Measurements from ENCODE around the gene CLIC4.

DNA sequence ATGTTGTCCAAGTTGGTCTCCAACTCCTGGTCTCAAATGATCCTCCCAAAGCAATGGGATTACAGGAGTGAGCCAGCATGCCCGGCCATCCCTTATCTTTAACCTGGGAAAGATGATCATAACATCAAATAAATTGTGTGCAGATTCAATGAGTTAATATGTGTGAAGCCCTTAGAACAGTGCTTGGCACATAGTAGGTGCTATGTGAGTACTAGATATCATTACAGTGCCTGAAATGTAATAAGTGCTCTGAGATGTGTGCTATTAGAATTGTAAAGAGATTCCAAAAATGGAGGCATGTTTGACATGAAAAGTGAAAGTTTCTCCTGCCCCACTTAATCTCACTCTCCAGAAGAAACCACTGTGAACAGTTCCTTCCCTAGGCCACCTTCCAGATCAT is 113.0 kb downstream of the CLIC4 start:
- TF ChIP-seq, protein P1, sequence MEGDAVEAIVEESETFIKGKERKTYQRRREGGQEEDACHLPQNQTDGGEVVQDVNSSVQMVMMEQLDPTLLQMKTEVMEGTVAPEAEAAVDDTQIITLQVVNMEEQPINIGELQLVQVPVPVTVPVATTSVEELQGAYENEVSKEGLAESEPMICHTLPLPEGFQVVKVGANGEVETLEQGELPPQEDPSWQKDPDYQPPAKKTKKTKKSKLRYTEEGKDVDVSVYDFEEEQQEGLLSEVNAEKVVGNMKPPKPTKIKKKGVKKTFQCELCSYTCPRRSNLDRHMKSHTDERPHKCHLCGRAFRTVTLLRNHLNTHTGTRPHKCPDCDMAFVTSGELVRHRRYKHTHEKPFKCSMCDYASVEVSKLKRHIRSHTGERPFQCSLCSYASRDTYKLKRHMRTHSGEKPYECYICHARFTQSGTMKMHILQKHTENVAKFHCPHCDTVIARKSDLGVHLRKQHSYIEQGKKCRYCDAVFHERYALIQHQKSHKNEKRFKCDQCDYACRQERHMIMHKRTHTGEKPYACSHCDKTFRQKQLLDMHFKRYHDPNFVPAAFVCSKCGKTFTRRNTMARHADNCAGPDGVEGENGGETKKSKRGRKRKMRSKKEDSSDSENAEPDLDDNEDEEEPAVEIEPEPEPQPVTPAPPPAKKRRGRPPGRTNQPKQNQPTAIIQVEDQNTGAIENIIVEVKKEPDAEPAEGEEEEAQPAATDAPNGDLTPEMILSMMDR (IDR thresholded peaks at IDR 0.05; ENCODE audit: low read depth, low read length, missing input control) = no peak
- TF ChIP-seq SP1 (IDR thresholded peaks at IDR 0.05) = no peak
- TF ChIP-seq, protein P2, sequence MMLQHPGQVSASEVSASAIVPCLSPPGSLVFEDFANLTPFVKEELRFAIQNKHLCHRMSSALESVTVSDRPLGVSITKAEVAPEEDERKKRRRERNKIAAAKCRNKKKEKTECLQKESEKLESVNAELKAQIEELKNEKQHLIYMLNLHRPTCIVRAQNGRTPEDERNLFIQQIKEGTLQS (IDR thresholded peaks at IDR 0.05) = no peak
